Measurements from ENCODE around the gene PRKG1. TPM values are rescaled to one million over a fixed set of nuclear protein-coding genes. Genes with fewer than 3 reads are reported as not detected.

PRKG1 gene
- total RNA-seq, 1 donor from 2014 or later: 0.17 TPM

DNA sequence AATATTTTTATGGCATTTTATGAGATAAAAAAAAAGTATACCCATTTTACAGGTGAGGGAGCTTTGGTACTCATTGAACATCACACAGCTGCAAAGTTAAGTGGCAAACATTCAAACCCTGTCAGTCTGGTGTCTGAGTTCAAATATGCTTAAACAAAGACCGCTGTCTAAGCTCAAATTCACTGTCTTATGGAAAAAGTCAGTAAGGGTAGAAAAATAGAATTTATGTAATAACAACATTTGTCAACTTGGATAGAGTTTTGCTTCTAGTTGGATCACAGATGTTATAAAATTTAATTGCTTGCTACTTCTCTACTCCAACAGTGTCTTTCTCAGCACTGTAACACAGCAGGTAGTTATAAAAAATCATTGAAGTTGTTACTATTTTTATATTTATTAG lies 786.8 kb downstream of the PRKG1 start:
- TF ChIP-seq, protein P1, sequence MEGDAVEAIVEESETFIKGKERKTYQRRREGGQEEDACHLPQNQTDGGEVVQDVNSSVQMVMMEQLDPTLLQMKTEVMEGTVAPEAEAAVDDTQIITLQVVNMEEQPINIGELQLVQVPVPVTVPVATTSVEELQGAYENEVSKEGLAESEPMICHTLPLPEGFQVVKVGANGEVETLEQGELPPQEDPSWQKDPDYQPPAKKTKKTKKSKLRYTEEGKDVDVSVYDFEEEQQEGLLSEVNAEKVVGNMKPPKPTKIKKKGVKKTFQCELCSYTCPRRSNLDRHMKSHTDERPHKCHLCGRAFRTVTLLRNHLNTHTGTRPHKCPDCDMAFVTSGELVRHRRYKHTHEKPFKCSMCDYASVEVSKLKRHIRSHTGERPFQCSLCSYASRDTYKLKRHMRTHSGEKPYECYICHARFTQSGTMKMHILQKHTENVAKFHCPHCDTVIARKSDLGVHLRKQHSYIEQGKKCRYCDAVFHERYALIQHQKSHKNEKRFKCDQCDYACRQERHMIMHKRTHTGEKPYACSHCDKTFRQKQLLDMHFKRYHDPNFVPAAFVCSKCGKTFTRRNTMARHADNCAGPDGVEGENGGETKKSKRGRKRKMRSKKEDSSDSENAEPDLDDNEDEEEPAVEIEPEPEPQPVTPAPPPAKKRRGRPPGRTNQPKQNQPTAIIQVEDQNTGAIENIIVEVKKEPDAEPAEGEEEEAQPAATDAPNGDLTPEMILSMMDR (conservative IDR thresholded peaks at IDR 0.05; ENCODE audit: low read depth, low read length): no peak
- no peak overlapping the region for H3K4me3 ChIP-seq (ENCODE audit: low read depth, low read length)
- no peak for DNase-seq (ENCODE audit: low read depth)

DNA sequence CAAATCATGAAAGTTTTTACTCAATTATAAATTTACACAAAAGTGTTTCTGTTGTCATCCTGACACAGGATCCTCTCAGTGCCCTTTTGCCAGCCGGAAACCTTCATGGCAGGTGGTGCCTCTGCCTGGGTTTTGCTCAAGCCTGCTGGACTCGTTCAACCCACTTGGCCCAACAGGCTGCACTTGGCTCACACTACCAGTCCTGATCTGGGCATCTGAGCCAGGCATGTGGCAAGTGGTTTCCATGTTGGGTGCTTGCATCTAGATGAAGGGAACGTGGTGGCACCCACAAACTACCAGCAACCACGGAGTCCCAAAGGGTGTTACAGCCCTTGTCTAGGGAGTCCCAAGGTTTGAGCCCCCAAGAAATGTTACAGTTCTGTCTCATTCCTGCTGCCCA lies 787.4 kb downstream of the PRKG1 start:
- H3K4me3 ChIP-seq (ENCODE audit: low read depth, low read length): no peak overlapping the region
- DNase-seq (ENCODE audit: low read depth): no peak
- TF ChIP-seq, protein P1 (conservative IDR thresholded peaks at IDR 0.05; ENCODE audit: low read depth, low read length): no peak

DNA sequence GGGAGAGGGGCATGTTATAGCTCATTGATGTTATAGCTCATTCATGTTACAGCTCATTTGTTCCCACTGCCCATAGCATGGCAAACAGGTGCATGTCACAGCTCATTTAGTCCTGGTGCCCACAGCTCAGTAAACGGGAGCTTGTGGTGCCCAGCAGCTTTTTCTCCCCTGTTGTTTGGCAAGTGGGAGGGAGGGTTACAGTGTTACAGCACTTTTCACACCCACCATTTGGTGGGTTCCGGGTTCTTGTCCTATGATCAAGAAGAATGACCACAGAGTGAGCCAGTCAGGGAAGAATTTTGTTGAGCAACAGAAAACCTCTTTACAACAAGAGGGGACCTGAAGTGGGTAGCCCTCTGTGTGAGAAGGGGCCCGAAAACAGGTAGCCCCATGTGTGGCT lies 787.9 kb downstream of the PRKG1 start:
- no peak overlapping the region for H3K4me3 ChIP-seq (ENCODE audit: low read depth, low read length)
- TF ChIP-seq, protein P1 (conservative IDR thresholded peaks at IDR 0.05; ENCODE audit: low read depth, low read length): no peak
- no peak for DNase-seq (ENCODE audit: low read depth)

DNA sequence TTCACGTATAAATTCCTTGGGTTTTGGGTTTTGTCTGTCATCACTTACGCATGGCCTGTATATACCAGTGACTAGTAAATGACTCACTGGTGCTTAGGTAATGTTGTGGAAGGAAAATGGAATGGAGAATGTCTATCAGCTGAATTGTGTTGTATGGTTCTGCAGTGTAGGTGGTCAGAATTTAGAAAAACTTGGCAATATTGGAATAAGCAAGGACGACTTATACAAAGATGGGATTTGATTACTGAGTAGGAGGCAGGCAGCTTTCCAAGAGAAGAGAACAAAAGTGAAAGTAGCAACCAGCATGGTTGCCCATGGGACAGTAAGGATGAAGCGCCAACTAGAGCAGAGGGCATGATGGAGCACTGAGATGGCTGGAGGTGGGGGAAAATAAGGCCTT lies 793.7 kb downstream of the PRKG1 start:
- H3K4me3 ChIP-seq (ENCODE audit: low read depth, low read length): no peak overlapping the region
- TF ChIP-seq, protein P1 (conservative IDR thresholded peaks at IDR 0.05; ENCODE audit: low read depth, low read length): no peak
- DNase-seq (ENCODE audit: low read depth): no peak

DNA sequence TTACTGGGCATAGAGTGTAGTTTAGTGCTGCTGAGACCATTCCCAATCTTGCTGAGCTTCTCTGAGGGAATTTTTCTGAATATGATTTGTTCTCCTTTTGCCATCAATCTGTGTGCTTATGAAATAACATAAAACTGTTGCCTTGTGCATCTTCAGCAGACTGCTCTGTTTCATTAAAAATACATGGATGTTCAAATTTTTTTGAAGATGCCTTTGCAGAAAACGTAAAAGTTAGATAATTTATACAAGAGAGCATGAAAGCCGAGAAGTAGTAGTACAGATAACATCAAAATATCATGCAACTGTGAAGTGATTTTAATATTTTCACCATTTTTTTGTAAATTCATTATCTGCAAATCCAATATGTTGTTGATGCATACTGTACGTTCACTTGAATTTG lies 799.8 kb downstream of the PRKG1 start:
- DNase-seq (ENCODE audit: low read depth): no peak
- TF ChIP-seq, protein P1 (conservative IDR thresholded peaks at IDR 0.05; ENCODE audit: low read depth, low read length): no peak
- no peak overlapping the region for H3K4me3 ChIP-seq (ENCODE audit: low read depth, low read length)

DNA sequence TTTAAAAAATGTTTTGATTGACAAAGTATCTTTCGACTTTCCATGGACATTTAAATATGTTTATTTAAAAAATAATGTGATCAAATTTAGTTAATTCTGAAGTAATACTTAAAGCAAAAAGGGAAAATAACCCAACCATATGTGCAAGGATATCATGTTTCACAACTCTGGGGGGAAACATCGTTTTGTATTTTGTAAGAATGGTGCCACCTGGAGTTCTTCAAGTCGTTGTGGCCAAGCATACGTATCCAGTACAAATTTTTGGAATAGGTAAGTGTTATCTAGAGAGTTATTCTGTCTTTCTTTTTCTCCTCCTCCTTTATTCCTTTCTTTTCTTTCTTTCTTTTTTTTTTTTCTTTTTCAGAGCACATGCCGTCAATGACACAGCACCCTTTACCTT lies 801.3 kb downstream of the PRKG1 start:
- TF ChIP-seq, protein P1 (conservative IDR thresholded peaks at IDR 0.05; ENCODE audit: low read depth, low read length): no peak
- no peak for DNase-seq (ENCODE audit: low read depth)

DNA sequence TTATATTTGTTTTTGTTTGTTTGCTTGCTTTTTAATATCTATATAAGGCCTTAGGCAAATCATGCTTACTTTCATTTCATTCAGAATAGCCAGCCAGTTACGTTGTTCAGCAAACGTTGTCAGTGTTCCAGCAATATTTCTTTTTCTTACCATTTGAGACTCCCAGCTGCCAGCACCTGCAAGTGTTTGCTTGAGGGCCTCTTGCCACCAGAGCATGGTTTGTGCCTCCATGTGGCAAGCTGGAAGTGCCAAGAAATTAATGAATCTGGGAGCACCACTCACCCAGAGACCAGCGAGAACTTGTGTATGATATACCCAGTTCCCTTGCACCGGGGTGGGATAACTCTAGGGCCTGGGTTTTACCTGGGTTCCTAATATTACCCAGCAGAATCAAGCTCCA lies 802.2 kb downstream of the PRKG1 start:
- TF ChIP-seq, protein P1 (conservative IDR thresholded peaks at IDR 0.05; ENCODE audit: low read depth, low read length): no peak
- DNase-seq (ENCODE audit: low read depth): no peak
- no peak overlapping the region for H3K4me3 ChIP-seq (ENCODE audit: low read depth, low read length)

More for the DNA sequence above, 801.3 kb downstream of the PRKG1 start:
- H3K4me3 ChIP-seq (ENCODE audit: low read depth, low read length): no peak overlapping the region

Measured in epithelial cell of proximal tubule (primary cell).